Embryonic facial prominence (tissue), 1 donor: ENCODE measurements around the gene PFKP.

Experiments used
- DNase-seq: peaks from one replicate; pipeline ENCODE4 v3.0.0-alpha.2; 2016; ENCODE audit errors: extremely low spot score

PFKP gene

DNA sequence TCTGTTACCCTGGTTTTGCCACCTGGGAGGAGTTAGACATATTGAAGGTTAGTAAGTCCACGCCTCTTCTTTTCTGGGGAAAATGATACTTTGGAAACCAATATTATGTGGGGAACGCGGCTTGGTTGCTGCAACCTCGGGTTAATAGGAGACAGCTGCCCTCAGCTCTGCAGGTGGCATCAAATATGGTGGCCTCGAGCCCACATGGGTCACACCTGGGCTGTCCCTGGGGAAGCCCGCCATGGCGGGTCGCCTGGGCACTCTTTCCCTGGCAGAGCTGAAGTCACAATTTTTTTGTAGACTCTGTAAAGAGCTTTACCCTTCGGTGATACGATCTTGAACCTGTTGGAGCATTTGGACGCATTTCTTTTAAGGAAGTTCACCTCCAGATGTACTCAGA is 2.5 kb downstream of the PFKP start:
- no peak for DNase-seq

DNA sequence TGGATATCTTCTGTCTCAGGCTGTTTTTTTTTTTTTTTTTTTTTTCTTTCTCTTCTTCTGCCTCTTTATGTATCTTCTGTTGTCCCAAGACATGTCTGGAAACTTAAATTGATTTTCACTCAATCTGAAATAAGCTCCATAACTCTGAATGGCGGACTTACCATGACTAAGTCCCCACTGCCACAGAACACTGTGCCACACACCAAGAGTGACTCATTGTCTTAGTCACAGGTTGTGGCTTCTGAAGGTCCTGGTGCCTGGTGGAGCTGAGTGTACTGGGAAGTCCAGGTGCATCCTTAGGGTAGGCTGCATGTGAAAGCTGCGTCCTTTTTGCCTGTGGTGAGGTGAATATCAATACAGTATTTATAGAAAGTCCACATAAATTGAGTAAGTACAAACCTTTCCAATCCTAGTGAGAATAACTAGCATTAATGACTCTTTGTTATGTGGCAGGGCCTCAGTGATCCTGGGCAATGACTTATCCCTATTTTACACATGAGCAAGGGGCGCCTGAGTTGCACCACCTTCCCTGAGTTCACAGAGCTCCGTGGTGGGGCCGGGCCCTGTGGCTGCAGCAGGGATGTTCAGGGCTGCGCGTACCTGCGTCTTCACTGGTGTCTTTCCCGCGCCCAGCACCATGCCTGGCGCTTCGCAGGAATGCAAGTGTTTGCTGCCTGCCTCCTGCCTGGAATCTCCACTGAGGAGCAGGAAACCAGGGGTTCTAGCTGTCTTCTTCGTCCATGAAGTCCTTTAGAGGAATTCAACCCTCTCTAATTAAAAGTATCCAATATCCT is 4.3 kb downstream of the PFKP start:
- no peak for DNase-seq

DNA sequence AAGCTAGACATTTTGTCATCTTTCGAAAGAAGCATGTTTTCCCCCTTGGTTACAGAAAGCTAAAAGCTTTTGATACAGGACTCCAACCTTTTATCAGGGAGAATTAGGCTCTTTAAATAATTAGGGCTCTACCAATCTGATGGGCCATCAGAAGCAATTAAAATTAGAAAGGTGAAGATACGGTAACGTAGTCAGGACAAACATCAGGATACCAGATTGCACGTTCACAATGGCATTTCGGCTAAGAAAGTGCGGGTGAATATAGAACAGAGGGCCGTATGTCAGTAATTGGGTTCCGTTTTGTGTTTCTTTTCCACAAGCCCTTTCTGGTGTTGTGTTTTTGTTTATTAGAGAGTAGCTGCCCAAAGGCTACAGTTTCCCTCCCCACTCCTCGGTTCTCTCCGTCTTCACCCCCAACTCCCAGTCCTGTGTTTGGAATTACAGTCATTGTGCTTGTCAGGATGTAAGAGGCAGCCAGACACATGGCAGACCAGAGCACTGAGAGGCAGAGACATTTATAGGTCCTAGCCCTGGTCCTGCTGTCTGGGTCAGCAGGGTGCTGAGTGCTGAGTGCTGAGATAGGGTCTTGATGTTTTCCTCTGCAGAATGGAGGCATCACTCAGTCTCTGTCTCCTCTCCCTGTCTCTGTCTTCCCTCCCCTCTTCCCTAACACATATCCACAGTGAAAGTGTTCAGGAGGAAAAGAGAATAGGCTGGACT is 5.5 kb downstream of the PFKP start:
- no peak for DNase-seq

DNA sequence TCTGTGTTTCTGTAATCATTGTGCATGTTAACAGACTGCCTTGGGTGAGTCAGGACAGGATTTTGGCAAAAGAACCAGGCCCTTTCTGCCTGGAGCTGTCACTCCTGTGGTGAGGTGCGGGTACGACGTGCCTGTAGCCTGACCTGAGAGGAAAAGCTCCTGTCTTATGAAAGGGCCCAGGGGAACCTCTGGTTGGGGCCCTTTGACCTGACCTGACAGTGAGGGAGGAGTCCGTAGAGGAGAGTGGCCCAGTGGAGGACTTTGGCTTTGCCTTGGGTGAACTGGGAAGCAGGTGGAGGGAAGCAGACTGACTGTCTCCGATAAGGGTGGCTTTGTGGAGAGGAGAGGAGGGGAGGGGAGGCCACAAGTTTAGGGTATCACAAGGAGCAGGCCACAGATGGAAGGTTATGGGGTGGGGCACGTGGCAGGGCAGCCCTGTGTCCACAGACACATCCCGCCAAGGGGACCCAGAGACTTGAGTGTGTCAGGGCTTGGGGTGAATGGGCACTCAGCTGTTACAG is 6.9 kb downstream of the PFKP start:
- DNase-seq = no peak

DNA sequence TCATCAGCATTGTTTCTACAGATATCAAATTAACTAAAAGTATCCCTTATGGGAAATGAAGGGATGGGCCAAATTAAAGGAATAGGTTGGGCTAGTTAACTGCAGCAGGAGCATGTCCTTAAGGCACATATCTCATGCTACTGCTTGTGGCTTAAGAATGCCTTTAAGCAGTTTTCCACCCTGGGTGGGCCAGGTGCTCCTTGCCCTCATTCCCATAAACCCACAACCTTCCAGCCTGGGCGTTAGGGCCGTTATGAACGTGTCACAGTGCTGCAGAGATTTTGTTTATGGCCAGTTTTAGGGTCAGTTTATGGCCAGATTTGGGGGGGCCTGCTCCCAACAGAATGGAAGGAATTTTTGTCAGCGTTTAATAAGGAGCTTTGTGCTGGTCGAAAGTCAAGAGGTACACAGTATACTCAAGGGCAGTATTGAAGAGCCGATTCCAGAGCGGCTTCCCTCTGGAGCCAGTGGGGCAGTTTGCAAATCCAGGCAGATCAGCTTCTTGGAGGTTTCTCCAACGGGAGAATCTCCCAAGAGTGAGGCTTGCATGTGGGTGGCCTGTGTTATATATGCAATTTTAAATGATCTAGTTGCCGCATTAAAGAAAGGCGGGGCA is 7.7 kb downstream of the PFKP start:
- no peak for DNase-seq

DNA sequence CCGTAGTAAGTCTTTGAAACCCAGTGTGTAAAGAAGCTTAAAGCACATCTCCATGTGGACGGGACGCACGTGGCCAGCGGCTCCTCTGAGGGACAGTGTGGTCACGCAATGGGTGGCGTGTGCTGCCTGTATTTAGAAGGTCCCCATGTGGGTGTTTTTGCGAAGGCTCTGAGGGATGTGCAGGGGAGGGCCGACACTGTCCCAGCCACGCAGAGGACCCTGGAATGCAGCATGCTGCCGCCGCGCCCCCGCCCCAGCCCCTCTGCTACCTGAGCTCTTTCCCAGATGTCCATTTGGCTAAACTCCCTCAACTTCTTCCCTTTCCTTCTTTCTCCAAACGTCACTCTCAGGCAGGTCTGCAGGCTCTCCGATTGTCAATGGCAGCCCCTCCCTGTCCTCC is 8.8 kb downstream of the PFKP start:
- DNase-seq = no peak

DNA sequence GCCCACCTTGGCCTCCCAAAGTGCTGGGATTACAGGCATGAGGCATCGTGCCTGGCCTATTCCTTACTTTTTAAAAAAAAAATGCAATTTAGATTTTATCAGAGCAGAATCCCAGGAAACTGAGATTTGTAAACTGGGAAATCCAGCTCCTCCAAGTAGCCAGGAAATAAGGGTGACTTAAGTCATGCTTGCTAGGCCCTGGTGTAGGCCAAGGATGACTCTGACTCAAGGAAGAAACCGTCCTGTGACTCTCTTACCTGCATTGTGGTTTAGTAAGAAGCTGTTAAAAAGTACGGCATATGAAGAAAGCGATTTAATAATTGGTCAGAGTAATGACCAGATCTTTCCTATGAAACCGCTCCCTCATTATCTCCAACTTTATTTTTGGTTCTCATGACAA is 10.2 kb downstream of the PFKP start:
- DNase-seq = no peak

DNA sequence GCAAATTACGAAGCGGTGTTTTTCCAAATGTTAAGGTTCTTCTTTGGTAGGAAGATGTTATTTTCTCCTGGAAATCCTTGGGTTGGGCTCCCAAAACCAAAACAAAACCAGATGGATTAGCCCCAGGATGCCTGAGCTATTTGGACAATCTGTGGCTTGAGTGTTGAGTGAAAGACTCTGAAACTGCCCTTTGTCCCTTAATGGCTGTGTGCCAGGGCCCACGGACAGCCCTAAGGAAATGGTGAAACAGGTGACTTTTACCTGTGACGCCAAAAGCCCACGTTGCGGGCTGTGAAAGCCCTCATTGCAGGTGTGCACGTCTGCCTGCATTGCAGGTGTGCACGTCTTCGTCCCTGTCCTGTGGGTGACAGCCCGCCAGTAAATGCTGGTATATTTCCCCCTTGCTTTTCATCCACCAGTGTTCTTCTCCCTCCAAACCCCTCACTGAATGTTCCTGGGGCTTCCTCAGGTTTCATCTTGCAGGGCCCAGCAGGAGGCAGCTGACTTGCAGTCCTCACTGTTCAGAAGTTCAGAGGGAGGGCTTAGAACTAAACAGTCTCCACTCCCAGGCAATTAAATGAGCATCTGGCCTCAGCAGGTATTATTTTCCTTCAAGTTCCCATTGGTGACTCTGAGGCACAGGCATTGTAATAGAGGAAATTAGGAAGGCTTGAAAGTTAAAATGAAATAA is 10.7 kb downstream of the PFKP start:
- DNase-seq = no peak

DNA sequence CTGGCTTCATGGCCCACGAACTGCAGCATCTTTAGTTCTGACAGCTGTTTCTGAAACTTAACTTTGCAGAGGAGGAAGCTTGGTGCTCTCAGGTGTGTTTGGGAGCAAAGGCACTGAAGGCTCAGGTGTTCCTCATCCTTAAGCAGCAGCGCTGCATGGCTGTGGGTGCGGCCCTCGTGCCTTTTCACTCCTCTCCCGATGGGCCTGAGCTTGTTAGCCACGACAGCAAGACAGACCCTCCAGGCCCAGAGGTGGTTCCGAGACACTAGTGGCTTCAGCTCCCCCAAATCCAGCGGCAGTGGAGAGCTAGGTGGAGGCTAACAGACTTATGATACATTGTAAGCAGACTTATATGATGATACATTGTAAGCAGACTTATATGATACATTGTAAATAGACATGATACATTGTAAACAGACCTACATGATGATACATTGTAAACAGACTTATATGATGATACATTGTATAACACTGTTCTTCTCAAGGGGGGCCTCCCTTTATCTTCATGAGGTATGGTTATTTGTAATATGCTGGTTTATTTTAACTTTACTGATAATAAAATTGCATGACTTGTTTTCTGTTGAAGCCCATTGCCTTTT is 14.1 kb downstream of the PFKP start:
- no peak for DNase-seq

DNA sequence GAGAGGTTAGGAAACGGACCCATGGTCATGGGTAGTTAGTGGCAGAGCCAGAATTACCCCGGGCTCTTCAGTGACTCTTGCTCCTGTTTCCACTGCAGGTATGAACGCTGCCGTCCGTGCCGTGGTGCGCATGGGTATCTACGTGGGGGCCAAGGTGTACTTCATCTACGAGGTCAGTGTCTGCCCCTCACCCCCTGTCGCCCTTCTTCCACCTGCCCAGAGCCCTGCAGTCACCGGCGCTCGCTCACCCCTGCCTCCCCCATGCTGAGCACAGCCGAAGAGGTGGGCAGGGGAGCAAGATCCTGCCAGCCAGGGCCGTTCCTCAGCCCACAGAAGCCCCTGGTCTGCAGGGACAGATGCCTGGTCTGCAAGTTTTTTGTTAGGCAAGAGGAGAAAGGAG is 14.9 kb downstream of the PFKP start:
- no peak for DNase-seq

DNA sequence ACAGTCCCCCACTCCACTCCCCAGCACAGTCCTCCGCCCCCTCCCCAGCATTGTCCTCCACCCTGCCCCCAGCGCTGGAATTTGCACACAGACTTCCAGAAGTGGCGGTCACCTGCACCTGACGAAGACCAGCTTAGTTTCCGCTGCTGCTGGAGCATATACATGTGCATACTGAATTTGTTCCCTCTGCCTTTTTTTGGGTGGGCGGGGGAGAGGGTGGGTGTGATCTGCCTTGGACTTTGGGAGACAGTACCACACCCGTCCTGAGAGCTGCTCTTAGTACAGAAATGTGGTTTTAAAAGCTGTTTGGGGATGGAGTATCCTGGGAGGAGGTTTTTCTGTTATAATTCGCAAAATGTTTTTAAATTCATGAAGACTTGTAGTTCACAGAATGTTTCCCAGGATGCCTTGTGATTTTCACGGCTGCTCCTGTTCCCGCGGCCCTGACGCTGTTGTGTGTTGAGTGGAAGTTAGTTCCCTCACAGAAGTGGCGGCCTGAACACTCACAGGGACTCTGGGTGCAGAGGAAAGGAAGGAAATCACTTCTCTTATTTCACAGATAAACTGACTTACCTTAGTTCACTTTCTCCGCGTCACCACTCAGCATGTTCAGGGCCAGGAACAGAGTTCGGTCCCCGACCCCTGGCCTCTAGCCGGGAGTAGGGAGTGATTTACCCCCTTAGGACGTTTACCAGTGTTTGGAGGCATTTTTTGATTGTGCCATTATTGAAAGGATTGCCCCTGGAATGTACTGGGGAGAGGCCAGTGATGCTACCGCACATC is 18.6 kb downstream of the PFKP start:
- no peak for DNase-seq

DNA sequence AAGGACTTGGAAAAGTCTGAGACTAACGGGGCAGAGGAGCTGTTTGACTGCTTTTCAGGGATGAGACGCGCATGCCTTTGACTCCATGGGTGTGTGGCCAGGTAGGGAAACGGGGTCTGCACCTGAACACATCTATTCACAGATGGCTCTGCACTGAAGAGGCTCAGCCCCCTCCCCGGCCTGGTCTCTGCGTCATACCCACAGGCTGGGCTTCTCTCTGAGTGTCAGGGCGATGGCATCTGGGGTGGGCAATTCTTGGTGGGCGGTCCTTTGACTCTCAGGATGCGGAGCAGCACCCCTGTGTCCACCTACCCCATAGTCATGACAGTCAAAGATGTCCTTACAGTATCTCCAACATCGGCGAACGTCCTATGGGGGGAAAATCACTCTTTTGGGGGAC is 23.0 kb downstream of the PFKP start:
- DNase-seq = no peak

DNA sequence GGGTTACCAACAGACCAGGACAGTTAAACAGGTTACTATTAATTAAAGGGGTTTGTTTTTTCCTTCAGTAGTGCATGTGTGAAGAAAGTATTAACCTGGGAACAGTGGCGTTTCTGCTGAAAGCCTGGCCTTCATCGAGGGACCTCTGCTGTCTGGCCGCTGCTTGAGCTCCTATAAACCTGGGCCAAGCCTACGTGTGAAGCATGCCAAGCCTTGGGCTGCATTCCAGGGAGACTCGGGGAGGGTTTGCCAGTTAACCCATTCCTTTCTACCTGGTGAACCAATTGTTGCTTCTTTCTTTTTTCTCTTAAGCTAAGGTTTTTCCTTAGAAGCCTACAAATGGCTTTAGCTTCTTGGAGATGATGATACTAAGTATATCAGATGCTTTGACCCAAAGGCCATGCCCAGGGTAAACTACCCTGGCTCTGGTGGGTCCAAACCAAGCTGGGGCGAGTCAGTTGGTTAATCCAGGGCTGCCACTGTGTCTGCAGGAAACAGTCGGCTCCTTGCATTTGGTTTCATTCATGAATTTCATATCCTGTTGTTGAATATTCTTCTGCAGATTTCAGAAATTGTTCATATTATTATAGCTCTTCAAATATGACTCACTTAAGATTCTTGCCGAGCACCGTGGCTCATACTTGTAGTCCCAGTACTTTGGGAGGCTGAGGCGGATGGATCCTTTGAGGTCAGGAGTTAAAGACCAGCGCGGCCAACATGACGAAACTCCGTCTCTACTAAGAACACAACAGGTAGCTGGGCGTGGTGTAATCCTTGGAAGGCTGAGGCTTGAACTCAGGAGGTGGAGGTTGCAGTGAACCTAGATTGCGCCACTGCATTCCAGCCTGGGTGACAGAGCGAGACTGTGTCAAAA is 23.8 kb downstream of the PFKP start:
- no peak for DNase-seq

DNA sequence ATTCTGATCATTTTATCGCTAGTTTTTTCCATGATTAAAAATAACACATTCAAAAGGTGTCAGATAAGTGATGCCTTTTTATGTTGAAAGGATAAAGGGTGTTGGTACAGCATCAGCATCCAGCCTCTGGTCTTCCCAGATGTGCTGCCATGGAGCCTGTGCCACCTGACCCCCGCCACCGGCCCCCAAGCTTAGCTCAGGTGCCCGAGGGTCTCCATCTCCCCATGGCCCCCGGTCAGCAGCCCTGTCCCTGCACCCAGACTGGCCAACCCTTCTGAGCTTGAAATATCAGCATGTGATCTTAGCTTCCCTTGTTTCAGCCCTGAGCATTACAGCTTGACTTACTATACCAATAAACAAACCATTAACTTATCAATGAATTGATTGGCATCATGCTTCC is 24.6 kb downstream of the PFKP start:
- no peak for DNase-seq

DNA sequence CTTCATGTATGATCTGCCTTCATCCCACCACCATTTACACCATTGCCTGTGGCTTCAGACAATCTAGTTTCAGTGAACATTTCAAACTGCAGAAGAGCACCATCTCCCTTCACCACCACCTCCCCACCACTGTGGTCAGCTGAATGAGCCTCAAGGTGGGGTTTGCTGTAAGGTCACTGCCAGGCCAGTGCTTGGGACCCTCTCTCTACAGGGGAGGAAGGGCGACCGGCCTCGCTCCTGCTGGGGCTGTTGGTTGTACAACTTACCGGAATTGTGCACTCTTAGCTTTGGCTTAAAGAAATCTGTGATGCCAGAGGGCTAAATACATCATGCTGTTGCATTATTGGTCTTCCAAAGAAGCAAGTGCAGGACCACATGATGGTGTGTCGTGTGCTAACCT is 26.6 kb downstream of the PFKP start:
- DNase-seq = no peak

DNA sequence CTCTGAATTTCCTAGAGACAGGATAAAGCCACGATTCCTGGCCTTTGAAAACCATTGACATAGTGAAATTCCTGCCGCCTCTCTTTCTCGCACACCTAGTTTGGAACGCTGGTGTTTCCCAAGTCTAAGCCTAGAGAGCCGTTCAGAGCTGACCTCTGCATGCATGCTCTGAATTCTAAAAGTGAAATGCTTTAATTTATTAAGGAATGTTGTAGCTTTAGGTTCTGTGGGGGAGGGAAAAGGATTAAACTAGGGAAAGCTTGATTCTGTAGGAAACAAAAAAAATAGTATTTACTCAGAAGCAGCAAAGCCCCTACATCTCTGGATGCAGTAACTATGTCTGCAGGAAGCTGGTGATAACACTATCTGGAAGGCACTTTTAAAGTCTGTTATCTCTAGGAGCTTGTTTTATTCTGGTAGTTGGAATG is 27.3 kb downstream of the PFKP start:
- DNase-seq = no peak

DNA sequence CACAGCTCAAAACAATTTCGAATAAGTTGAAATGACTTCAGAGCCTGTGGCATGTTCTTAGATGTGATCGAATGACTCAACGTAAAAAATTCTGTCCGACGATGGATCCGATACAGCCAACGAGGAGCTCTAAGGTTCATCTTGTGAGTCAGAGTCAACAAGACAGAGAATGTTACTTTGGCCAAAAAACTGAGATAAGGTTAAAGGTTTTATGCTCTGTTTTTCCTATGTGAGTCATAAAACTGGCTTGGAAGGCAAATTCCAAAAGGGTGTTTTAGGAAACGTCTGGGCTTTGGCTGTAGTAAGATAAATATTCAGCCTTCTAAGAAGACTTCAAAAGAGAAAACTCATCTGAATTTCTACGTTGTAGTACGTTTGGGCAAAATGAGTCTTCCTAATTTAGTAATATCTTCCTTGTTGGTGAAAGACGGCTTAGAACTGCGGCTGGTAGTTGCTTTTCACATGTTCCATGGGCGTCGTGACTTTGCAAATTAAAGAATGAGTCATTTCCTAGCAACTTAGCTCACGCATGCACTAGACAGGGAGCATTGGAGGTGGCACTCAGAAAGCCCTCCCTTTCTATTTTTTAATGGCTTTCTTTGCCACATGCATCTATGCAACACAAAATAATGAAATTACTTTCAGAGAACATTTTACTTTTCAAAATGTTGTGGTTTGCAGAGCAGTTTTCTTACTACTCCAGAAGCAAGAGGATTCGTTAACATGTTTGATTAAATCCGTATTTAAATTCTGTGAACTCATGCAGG is 28.2 kb downstream of the PFKP start:
- DNase-seq = no peak

DNA sequence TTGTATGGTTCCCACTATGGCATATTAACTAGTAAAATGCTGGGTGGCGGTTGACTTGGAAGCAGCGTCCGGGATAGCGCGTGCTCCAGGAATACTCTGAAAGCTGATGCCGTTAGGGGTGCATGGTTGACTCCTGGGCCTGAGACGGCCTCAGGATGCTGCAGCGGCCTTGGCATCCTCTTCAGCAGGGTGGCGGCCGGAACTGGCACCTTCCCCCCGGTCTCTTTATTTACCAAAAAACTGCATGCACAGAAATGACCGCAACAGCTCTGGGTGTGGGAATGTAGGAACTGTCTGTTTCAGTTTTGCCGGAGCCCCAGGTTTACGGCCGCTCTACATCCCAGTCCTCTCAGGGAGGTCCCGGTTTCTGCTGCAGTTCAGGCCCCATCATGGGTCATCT is 28.8 kb downstream of the PFKP start:
- DNase-seq = no peak

DNA sequence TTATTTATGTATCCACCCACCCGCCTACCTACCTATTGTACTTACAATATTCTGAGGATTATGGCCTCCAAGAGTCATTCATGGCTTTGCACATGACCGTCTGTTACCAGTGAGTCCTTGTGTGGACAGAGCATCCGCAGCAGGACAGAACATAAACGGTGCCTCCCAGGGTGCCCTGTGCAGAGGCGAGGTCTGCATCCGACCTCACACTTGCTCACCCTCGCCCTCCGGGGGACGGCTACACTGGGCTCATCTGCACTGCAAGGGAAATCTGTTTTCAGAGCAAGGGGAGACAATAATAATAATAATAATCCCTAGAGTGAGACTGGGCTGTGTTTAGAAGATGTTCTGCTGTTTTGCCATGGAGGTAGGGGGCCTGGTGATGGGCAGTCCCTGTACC is 29.8 kb downstream of the PFKP start:
- no peak for DNase-seq
